WERI-Rb-1 (cell line): ENCODE measurements around the gene PFDN1.

Experiments
- DNase-seq: peaks from one replicate; pipeline ENCODE4 v3.0.0-alpha.2; 2020
- H3K27ac ChIP-seq: fragments of 250-450 bp; sonication (Bioruptor Pico); 2 replicates; pipeline ENCODE4 v1.5.1; 2020; ENCODE audit warnings: mild to moderate bottlenecking, moderate library complexity
- H3K27me3 ChIP-seq: fragments of 250-450 bp; sonication (Bioruptor Pico); 2 replicates; pipeline ENCODE4 v1.5.1; 2021; ENCODE audit warnings: mild to moderate bottlenecking, low read depth, moderate library complexity; ENCODE audit not compliant: insufficient read depth, severe bottlenecking
- H3K36me3 ChIP-seq: fragments of 250-450 bp; sonication (Bioruptor Pico); 2 replicates; pipeline ENCODE4 v1.5.1; 2020; ENCODE audit warnings: mild to moderate bottlenecking, moderate library complexity
- H3K4me3 ChIP-seq: 2 replicates; pipeline ENCODE4 v1.5.1; 2011; ENCODE audit warnings: low read depth, mild to moderate bottlenecking, control low read depth, low read length
- H3K9me3 ChIP-seq: fragments of 250-450 bp; sonication (Bioruptor Pico); 2 replicates; pipeline ENCODE4 v1.5.1; 2021; ENCODE audit warnings: mild to moderate bottlenecking, moderate library complexity; ENCODE audit not compliant: severe bottlenecking
- TF ChIP-seq, protein P1 (sequence below): IDR thresholded peaks from 2 replicates; pipeline ENCODE4 v1.5.1; 2011; ENCODE audit warnings: low read depth, mild to moderate bottlenecking, control low read depth, inconsistent platforms, low read length

Gene PFDN1, protein sequence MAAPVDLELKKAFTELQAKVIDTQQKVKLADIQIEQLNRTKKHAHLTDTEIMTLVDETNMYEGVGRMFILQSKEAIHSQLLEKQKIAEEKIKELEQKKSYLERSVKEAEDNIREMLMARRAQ

GRCh38 chr5:140302786-140303639 lies at the start of gene PFDN1:
Gene PFDN1, minus strand, starts transcription at chr5:140303101. Its CDS starts 28 bp downstream, at chr5:140303073.
- no peaks in the 10 kb centered on the region for H3K9me3 ChIP-seq
- H3K4me3 ChIP-seq, result peak within 1 kb of the TSS; percentile 99
- peaks cover 29% of the 10 kb centered on the region for H3K36me3 ChIP-seq
- DNase-seq, result peak; percentile 95
- TF ChIP-seq, protein P1, sequence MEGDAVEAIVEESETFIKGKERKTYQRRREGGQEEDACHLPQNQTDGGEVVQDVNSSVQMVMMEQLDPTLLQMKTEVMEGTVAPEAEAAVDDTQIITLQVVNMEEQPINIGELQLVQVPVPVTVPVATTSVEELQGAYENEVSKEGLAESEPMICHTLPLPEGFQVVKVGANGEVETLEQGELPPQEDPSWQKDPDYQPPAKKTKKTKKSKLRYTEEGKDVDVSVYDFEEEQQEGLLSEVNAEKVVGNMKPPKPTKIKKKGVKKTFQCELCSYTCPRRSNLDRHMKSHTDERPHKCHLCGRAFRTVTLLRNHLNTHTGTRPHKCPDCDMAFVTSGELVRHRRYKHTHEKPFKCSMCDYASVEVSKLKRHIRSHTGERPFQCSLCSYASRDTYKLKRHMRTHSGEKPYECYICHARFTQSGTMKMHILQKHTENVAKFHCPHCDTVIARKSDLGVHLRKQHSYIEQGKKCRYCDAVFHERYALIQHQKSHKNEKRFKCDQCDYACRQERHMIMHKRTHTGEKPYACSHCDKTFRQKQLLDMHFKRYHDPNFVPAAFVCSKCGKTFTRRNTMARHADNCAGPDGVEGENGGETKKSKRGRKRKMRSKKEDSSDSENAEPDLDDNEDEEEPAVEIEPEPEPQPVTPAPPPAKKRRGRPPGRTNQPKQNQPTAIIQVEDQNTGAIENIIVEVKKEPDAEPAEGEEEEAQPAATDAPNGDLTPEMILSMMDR, result no peak
- no peaks in the 10 kb centered on the region for H3K27me3 ChIP-seq
- H3K27ac ChIP-seq, result peak within 1 kb of the TSS; percentile 88

- Histone ChIP-seq H3K27me3 (peaks cover 4% of the 10 kb centered on the region), H3K27ac (no peak overlapping the region), H3K4me3 (no peak overlapping the region), H3K36me3 (no peaks in the 10 kb centered on the region), H3K9me3 (no peaks in the 10 kb centered on the region)
- DNase-seq, result peak; percentile 53
- TF ChIP-seq, protein P1, result peak; percentile 67
Observed at GRCh38 chr5:140351609-140352334, 48.9 kb upstream of the PFDN1 start.

DNA sequence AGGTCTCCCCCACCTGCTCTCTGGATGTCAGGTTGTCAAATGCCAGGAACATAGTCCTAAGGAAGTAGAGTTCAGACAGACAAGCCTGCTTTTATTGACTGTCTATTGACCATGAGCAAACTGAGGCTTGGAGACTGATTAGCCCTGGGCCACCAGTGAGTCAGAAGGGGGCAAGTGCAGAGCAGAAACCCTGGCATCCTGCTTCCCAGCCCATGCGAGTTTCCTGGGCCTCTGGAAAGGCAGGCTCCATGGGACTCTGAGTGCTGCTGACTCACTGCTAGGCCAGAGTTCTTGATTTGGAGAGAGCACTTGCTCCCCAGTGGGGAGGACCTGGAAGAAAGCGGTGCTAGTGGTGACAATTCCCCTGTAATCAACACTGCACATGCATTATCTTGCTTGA lies 46.3 kb upstream of the PFDN1 start:
- no peaks in the 10 kb centered on the region for H3K9me3 ChIP-seq
- peaks cover 11% of the 10 kb centered on the region for H3K27me3 ChIP-seq
- TF ChIP-seq, protein P1, result no peak
- DNase-seq, result no peak
- no peaks in the 10 kb centered on the region for H3K36me3 ChIP-seq
- H3K27ac ChIP-seq, result no peak overlapping the region
- no peak overlapping the region for H3K4me3 ChIP-seq

DNA sequence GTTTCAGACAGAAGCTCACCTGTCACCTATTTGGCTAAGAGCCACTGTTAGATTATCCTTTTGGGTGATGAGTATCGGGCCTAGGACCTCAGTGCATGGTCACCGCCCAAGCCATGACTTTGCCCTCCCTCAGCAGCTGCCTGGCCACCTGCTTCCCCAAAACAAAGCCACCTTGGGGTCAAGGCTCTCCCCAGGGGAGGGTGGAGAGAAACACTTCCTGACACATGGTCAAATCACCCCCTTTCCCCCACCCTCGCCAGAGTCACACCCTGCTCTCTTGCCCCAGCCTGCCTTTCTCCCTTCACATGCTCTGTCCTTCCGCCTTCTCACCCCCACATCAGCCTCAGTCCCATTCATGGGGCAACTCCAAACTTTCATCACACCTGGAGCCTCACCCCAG lies 45.2 kb upstream of the PFDN1 start:
- Histone ChIP-seq H3K36me3 (no peaks in the 10 kb centered on the region), H3K27ac (no peak overlapping the region), H3K27me3 (peaks cover 11% of the 10 kb centered on the region), H3K4me3 (no peak overlapping the region), H3K9me3 (no peaks in the 10 kb centered on the region)
- TF ChIP-seq, protein P1, result no peak
- DNase-seq, result no peak

GRCh38 chr5:140347360-140347759 lies 44.5 kb upstream of the PFDN1 start:
- Histone ChIP-seq H3K27me3 (peaks cover 11% of the 10 kb centered on the region), H3K4me3 (no peak overlapping the region), H3K9me3 (no peaks in the 10 kb centered on the region), H3K36me3 (no peaks in the 10 kb centered on the region), H3K27ac (no peak overlapping the region)
- no peak for DNase-seq
- TF ChIP-seq, protein P1, result no peak
